B cell (primary cell): ENCODE results near the gene EFNA5.

ENCODE experiments used
- CTCF ChIP-seq: fragments of 200-600 bp; IDR thresholded peaks from one replicate; pipeline ENCODE4 v1.8.0; 2022; ENCODE audit warnings: antibody characterized with exemption, mild to moderate bottlenecking
- EZH2 ChIP-seq: IDR thresholded peaks from 2 replicates; pipeline ENCODE4 v1.6.1; 2012; ENCODE audit warnings: borderline replicate concordance, low read depth, mild to moderate bottlenecking, moderate library complexity, low read length; ENCODE audit not compliant: insufficient read depth, poor library complexity, severe bottlenecking

GRCh38 chr5:107617052-107617451 is 53.7 kb downstream of the EFNA5 start:
- no peak for TF ChIP-seq CTCF
- TF ChIP-seq EZH2: no peak
